HG03060 (cell line): ENCODE data around the gene CUL3.
A peak's percentile ranks its signal among the peaks of the same experiment; 100 is the strongest.
"Not testable (repeated sequence)": the region's sequence is repeated elsewhere in the genome, so short reads cannot be mapped to it uniquely, and the experiment has no call there.

ENCODE experiments used
- ATAC-seq: cut with Tn5 transposase; IDR thresholded peaks from one replicate; pipeline ENCODE4 v1.9.1; 2021; ENCODE audit warnings: low read depth, moderate number of reproducible peaks; ENCODE audit not compliant: unreplicated experiment

The CUL3 gene

GRCh38 chr2:224585211-224586088, at the start of gene CUL3:
CUL3 (minus strand) TSS chr2:224585363; CDS start chr2:224585009, 354 bp downstream.
- ATAC-seq: peak; percentile 66

- no peak for ATAC-seq
Measured at GRCh38 chr2:224630659-224631550, 45.7 kb upstream of the CUL3 start.

- no peak for ATAC-seq
Measured at GRCh38 chr2:224628416-224628815, 43.3 kb upstream of the CUL3 start.

GRCh38 chr2:224626735-224627134, 41.6 kb upstream of the CUL3 start:
- no peak for ATAC-seq

- ATAC-seq: no peak
Measured at GRCh38 chr2:224613543-224614286, 28.6 kb upstream of the CUL3 start.

- no peak for ATAC-seq
Measured at GRCh38 chr2:224612578-224612977, 27.4 kb upstream of the CUL3 start.

- no peak for ATAC-seq
Measured at GRCh38 chr2:224611938-224612337, 26.8 kb upstream of the CUL3 start.

GRCh38 chr2:224608104-224608503, 22.9 kb upstream of the CUL3 start:
- ATAC-seq: no peak

GRCh38 chr2:224603746-224604500, 18.8 kb upstream of the CUL3 start:
- ATAC-seq: not testable (repeated sequence)

- ATAC-seq: not testable (repeated sequence)
Measured at GRCh38 chr2:224602778-224603375, 17.7 kb upstream of the CUL3 start.

- no peak for ATAC-seq
Measured at GRCh38 chr2:224601923-224602322, 16.8 kb upstream of the CUL3 start.

- no peak for ATAC-seq
Measured at GRCh38 chr2:224598678-224599077, 13.5 kb upstream of the CUL3 start.

- ATAC-seq: no peak
Measured at GRCh38 chr2:224596289-224596688, 11.1 kb upstream of the CUL3 start.

- ATAC-seq: no peak
Measured at GRCh38 chr2:224595518-224595917, 10.4 kb upstream of the CUL3 start.

GRCh38 chr2:224594840-224595239, 9.7 kb upstream of the CUL3 start:
- ATAC-seq: no peak

- ATAC-seq: no peak
Measured at GRCh38 chr2:224591220-224591619, 6.1 kb upstream of the CUL3 start.

- ATAC-seq: no peak
Measured at GRCh38 chr2:224586127-224586695, 1.0 kb upstream of the CUL3 start.

GRCh38 chr2:224584785-224585210, 365 bp downstream of the CUL3 start:
- ATAC-seq: peak; percentile 11

GRCh38 chr2:224584111-224584784, 915 bp downstream of the CUL3 start:
- no peak for ATAC-seq
